H54 (cell line): ENCODE measurements around the gene GLE1.
"Not testable (repeated sequence)": the region's sequence is repeated elsewhere in the genome, so short reads cannot be mapped to it uniquely, and the experiment has no call there.

ENCODE experiments used
- DNase-seq: peaks from one replicate; pipeline ENCODE4 v3.0.0; 2011; ENCODE audit warnings: low spot score, mixed read lengths; ENCODE audit not compliant: insufficient read length
- FAIRE-seq: peaks from 3 replicates; lab custom pipeline; 2011; peaks lifted over from hg19 to GRCh38; lab: Jason Lieb, UNC
- POLR2A ChIP-seq: IDR thresholded peaks from 2 replicates; pipeline ENCODE4 v1.6.1; 2011; ENCODE audit warnings: low read depth, mild to moderate bottlenecking, low read length

Gene GLE1

DNA sequence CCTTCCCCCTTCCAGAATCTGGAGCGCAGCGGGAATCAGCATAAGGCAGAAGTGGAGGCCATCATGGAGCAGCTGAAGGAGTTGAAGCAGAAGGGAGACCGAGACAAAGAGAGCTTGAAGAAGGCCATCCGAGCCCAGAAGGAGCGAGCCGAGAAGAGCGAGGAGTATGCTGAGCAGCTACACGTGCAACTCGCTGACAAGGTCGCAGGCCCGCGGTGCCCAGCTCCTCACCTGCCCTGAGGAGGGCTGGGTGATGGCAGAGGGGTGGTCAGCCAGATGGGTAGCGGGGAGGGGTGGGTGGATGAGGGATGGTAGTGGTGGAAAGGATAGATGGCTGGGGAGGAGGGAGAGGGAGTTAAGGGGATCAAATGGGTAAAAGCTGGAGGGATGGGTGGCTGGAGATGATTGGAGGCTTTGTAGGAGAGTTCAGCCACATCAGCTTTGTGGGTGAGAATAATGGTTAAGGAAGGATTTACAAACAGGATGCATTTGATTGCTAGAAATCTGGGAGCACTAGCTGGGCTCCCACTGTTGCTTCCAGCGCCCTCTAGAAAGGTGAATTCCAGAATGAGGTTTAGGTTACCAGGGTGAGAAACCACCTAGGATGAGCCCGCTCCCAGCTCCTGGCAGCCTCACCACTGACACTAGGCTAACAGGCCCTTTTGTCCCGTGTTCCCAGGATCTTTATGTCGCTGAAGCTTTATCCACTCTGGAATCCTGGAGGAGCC lies 19.7 kb upstream of the GLE1 start:
- DNase-seq (no peak), FAIRE-seq (no peak)
- TF ChIP-seq POLR2A, result no peak

DNA sequence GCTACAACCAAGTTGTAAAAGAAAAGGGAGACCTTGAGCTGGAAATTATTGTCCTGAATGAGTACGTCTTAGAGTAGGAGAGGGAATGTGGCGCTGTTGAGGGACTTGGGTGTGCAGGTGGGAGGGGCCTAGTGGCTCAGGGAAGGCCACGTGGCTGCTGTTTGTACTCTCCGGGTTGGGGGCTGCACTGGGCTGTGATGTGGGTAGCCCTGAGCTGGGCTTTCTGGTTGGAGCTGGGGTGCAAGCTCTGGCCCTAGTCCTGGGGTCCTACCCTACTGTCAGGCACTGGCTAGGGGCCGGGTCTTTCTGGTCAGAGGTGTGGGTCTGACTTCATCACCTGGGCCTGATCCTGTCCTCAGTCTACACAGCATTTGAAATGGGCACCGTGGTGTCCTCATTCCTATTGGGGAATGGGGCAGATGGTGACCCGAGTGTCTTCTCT lies 19.1 kb upstream of the GLE1 start:
- no peak for TF ChIP-seq POLR2A
- FAIRE-seq (no peak), DNase-seq (no peak)

DNA sequence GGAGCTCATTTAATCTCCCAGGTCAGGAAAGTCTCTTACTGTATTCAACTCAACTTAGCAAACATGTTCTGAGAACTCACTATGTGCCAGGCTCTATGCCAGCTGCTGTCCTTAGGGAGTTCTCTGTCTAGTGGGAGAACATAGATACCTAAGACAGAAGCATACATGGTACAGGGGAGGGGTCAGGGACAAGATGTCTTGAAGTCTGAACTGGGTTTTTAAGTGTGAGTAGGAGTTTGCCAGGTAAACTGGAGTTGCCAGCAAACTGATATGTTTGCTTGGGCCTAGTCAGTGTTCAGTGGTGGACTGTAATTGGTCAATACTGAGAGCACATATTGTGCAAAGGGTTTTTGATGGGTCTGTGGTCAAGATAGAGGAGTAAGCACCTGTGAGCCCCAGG lies 18.3 kb upstream of the GLE1 start:
- FAIRE-seq, result no peak

GRCh38 chr9:128493424-128493823 lies 11.1 kb upstream of the GLE1 start:
- no peak for TF ChIP-seq POLR2A
- no peak for DNase-seq
- no peak for FAIRE-seq

More for the DNA sequence above, 18.3 kb upstream of the GLE1 start:
- TF ChIP-seq POLR2A, result no peak
- no peak for DNase-seq

DNA sequence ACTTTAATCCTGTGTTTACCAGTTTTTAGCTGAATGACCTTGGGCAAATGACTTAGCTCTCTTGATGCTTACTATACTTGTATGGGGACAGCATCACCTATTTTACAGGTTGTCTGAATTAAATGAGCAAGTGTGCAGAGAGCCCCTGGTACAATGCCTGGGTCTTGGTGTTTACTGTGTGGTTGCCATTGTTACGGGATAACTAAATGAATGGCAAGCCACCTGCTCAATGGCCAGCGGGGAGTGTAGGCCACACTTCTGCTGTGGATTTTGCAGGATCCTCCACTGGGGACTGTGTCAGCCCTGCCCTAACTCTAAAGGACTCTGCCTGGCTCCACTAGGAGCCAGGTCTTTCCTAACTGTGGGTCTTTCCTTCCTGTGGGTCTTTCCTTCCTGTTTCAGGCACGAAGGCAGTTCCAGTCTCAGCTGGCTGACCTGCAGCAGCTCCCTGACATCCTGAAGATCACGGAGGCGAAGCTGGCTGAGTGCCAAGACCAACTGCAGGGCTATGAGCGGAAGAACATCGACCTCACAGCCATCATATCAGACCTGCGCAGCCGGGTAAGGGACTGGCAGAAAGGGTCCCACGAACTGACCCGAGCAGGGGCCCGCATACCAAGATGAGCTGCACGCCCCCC lies 10.3 kb upstream of the GLE1 start:
- no peak for TF ChIP-seq POLR2A
- FAIRE-seq, result no peak
- no peak for DNase-seq

- FAIRE-seq, result no peak
- no peak for DNase-seq
- no peak for TF ChIP-seq POLR2A
Observed at GRCh38 chr9:128494746-128495129, 9.8 kb upstream of the GLE1 start.

- DNase-seq, result no peak
- FAIRE-seq, result no peak
- no peak for TF ChIP-seq POLR2A
Observed at GRCh38 chr9:128495296-128495695, 9.2 kb upstream of the GLE1 start.

GRCh38 chr9:128495804-128496417 lies 8.6 kb upstream of the GLE1 start:
- DNase-seq (no peak), FAIRE-seq (no peak)
- TF ChIP-seq POLR2A, result no peak

DNA sequence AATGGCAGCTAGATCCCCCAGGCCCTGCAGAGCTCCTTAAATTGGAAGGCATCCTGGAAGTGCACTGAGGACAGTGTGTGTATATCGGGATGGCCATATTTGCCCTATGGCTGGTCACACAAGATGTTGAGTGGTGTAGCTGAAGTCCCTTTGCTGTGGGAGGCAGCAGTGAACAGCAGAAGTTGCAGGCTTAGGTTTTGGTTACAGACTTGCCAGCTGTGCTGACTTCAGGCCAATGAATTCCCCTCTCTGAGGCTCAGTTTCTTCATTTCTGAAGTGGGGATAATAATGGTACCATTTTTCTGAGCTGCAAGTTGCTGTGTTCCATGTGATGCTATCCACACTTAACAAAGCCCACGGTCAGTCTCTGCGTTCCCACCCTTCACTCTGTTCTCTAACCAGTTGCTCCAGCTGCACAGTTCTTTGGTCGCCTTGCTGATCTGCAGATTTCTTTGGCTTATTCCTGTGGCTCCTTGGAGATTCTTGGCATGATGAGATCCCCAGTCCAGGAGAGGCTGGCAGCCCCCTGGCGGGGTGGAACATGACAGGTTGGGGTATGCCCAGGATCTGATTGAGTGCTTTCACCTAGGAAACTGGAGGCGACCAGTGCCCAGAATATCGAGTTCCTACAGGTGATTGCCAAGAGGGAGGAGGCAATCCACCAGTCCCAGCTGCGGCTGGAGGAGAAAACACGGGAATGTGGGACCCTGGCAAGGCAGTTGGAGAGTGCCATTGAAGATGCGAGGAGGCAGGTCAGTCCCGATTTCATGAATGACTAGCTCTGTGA lies 6.5 kb upstream of the GLE1 start:
- FAIRE-seq (no peak), DNase-seq (no peak)
- TF ChIP-seq POLR2A, result no peak

DNA sequence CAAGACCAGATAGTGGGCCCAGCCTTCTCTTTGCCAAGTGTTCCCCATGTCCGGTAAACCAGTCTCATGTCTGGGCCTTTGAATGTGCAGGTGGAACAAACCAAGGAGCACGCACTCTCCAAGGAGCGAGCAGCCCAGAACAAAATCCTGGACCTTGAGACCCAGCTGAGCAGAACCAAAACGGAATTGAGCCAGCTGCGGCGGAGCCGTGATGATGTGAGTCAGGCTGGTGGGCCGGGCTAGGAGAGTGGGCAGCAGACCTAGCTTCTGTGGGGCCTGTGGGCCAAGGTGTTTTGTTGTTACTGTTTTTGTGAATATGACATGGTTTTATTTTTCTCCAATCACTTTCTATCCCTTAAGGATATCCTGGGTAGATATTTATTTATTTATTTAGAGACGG lies 5.6 kb upstream of the GLE1 start:
- DNase-seq (no peak), FAIRE-seq (no peak)
- no peak for TF ChIP-seq POLR2A

- TF ChIP-seq POLR2A, result no peak
- no peak for FAIRE-seq
- DNase-seq, result no peak
Observed at GRCh38 chr9:128499920-128500319, 4.6 kb upstream of the GLE1 start.

DNA sequence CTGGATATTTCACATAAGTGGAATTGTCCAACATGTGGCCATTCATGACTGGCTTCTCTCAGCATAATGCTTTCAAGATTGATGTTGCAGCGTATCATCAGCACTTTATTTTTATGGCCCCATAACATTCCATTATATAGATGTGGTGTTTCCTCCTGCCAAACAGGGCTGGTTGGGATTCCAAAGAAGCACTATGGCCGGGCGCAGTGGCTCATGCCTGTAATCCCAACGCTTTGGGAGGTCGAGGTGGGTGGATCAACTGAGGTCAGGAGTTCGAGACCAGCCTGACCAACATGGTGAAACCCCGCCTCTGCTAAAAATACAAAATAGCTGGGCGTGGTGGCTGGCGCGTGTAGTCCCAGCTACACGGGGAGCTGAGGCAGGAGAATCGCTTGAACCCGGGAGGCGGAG lies 1.1 kb upstream of the GLE1 start:
- not testable (repeated sequence) for DNase-seq, FAIRE-seq

- no peak for TF ChIP-seq POLR2A
- no peak for DNase-seq
- FAIRE-seq, result no peak
Observed at GRCh38 chr9:128503870-128504269, 649 bp upstream of the GLE1 start.

GRCh38 chr9:128505414-128505765 lies 871 bp downstream of the GLE1 start:
- DNase-seq, result no peak
- FAIRE-seq, result no peak
- no peak for TF ChIP-seq POLR2A

GRCh38 chr9:128505906-128506305 lies 1.4 kb downstream of the GLE1 start:
- not testable (repeated sequence) for DNase-seq, FAIRE-seq
